Activated naive CD8-positive, alpha-beta T cell treated with anti-CD3 and anti-CD28 coated beads, Interleukin-2, amount 10 ng/mL, durations not matched to agents 7 days and 5 days (primary cell): Measurements from ENCODE around the gene HIRIP3. TPM values are rescaled to one million over a fixed set of nuclear protein-coding genes. Genes with fewer than 3 reads are reported as not detected.
"Not testable (repeated sequence)": the region's sequence is repeated elsewhere in the genome, so short reads cannot be mapped to it uniquely, and the experiment has no call there.

Experiments
- ATAC-seq: fragments of 150-1000 bp; cut with Tn5 transposase; one replicate; pipeline ENCODE4 v1.10.0; 2021; ENCODE audit warnings: low read depth, moderate library complexity
- POLR2A ChIA-PET: fragments of 350-600 bp; sonication (Branson Sonifier 250); formaldehyde crosslinking; loops from one replicate; lab custom pipeline; 2021; ENCODE audit warnings: antibody characterized with exemption; lab: Charles Lee
- DNase-seq: peaks from one replicate; pipeline ENCODE4 v3.0.0; 2021
- H3K27ac Mint-ChIP-seq: one replicate; pipeline ENCODE4 v1.8.0; 2022; ENCODE audit warnings: mild to moderate bottlenecking, mixed read lengths
- H3K27me3 Mint-ChIP-seq: one replicate; pipeline ENCODE4 v1.8.0; 2022; ENCODE audit warnings: mild to moderate bottlenecking, moderate library complexity, mixed read lengths
- H3K36me3 Mint-ChIP-seq: one replicate; pipeline ENCODE4 v1.8.0; 2021; ENCODE audit warnings: mild to moderate bottlenecking, mixed read lengths
- H3K4me1 Mint-ChIP-seq: one replicate; pipeline ENCODE4 v1.8.0; 2021; ENCODE audit warnings: mixed read lengths
- H3K4me3 Mint-ChIP-seq: one replicate; pipeline ENCODE4 v1.8.0; 2022; ENCODE audit warnings: mild to moderate bottlenecking, moderate library complexity, mixed read lengths
- H3K9me3 Mint-ChIP-seq: one replicate; pipeline ENCODE4 v1.8.0; 2021; ENCODE audit warnings: mixed read lengths
- total RNA-seq, 2 experiments: library from RNA; stranded (reverse); gene quantifications; one replicate each; pipeline ENCODE4 v1.2.3, GENCODE V29; 2021

HIRIP3 gene
- total RNA-seq, 2 experiments from 2014 or later: 35.1 to 37.3 TPM

DNA sequence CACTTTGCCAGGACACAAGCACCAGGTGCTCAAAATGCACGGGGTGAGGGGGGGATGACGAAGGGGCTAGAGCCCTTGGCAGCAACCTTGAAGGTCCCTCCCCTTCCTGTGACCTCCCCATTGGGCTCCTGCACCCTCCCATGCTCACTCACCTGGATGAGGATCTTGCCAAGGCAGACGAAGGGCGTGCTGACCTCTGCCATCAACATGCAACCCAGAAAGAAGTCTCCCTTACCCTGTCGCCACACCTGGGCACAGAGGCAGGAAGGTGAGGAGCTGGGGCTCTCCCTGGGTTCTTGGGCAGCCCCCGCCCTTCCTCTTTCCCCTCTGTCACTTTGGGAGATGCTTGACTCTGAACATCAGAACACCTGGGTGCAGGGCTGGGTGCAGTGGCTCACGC is 30.2 kb upstream of the HIRIP3 start:
- POLR2A ChIA-PET: no interaction called here
- Mint-ChIP-seq H3K4me1 (peaks cover 8% of the 10 kb centered on the region), H3K27me3 (peaks cover 35% of the 10 kb centered on the region), H3K36me3 (no peaks in the 10 kb centered on the region), H3K4me3 (no peak overlapping the region), H3K27ac (no peak overlapping the region), H3K9me3 (no peaks in the 10 kb centered on the region)
- ATAC-seq: no peak
- DNase-seq: no peak

- Mint-ChIP-seq H3K9me3 (no peaks in the 10 kb centered on the region), H3K4me1 (peaks cover 9% of the 10 kb centered on the region), H3K4me3 (no peak overlapping the region), H3K27ac (no peak overlapping the region), H3K36me3 (no peaks in the 10 kb centered on the region), H3K27me3 (peaks cover 32% of the 10 kb centered on the region)
- no peak for ATAC-seq
- no peak for DNase-seq
- POLR2A ChIA-PET: no interaction called here
Observed at GRCh38 chr16:30025156-30025555, 29.7 kb upstream of the HIRIP3 start.

GRCh38 chr16:30024451-30024850 is 29.0 kb upstream of the HIRIP3 start:
- no peaks in the 10 kb centered on the region for H3K36me3 Mint-ChIP-seq
- H3K4me1 Mint-ChIP-seq: peaks cover 9% of the 10 kb centered on the region
- ATAC-seq: no peak
- peaks cover 24% of the 10 kb centered on the region for H3K27me3 Mint-ChIP-seq
- DNase-seq: no peak
- POLR2A ChIA-PET: no interaction called here
- H3K9me3 Mint-ChIP-seq: no peaks in the 10 kb centered on the region
- H3K27ac Mint-ChIP-seq: no peak overlapping the region
- no peak overlapping the region for H3K4me3 Mint-ChIP-seq

DNA sequence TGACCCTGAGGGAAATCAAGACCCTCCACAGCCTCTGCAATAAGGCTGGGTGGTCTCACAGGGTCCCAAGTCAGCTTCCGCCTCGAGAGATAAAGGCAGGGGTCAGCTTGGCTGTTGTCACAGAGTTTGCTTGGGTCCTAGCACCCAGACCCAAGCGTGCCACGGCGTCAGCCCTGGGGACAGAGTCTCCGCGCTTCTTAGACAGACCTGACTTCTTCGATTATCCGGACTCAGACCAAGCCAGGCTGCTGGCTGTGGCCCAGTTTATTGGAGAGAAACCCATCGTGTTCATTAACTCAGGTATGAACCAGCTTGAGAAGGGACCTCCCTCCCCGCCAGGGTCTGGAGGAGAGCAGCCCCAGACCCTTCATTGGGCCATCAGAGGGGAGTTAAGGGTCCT is 28.2 kb upstream of the HIRIP3 start:
- H3K27ac Mint-ChIP-seq: no peak overlapping the region
- peaks cover 18% of the 10 kb centered on the region for H3K27me3 Mint-ChIP-seq
- POLR2A ChIA-PET: interaction anchor here (0.5 kb wide), 1 partner anchor 262 kb away, joined by 4 read pairs; no protein-coding TSS in a partner anchor
- H3K4me3 Mint-ChIP-seq: no peak overlapping the region
- DNase-seq (no peak), ATAC-seq (no peak)
- H3K4me1 Mint-ChIP-seq: peaks cover 9% of the 10 kb centered on the region
- no peaks in the 10 kb centered on the region for H3K36me3 Mint-ChIP-seq
- H3K9me3 Mint-ChIP-seq: no peaks in the 10 kb centered on the region

- no peaks in the 10 kb centered on the region for H3K9me3 Mint-ChIP-seq
- POLR2A ChIA-PET: no interaction called here
- no peak for DNase-seq
- H3K27me3 Mint-ChIP-seq: peaks cover 14% of the 10 kb centered on the region
- H3K4me1 Mint-ChIP-seq: peaks cover 9% of the 10 kb centered on the region
- no peak for ATAC-seq
- no peak within 1 kb of the TSS for H3K27ac Mint-ChIP-seq
- no peaks in the 10 kb centered on the region for H3K36me3 Mint-ChIP-seq
- no peak within 1 kb of the TSS for H3K4me3 Mint-ChIP-seq
Observed at GRCh38 chr16:30022887-30023286, 27.5 kb upstream of the HIRIP3 start, which contains the start of gene C16orf92. Gene C16orf92, plus strand, starts transcription at chr16:30023198. Its CDS starts 143 bp downstream, at chr16:30023341.

- ATAC-seq (no peak), DNase-seq (no peak)
- H3K4me3 Mint-ChIP-seq: no peak overlapping the region
- H3K9me3 Mint-ChIP-seq: no peaks in the 10 kb centered on the region
- POLR2A ChIA-PET: no interaction called here
- H3K36me3 Mint-ChIP-seq: no peaks in the 10 kb centered on the region
- peaks cover 5% of the 10 kb centered on the region for H3K27me3 Mint-ChIP-seq
- peaks cover 7% of the 10 kb centered on the region for H3K4me1 Mint-ChIP-seq
- no peak overlapping the region for H3K27ac Mint-ChIP-seq
Observed at GRCh38 chr16:30018731-30019158, 23.3 kb upstream of the HIRIP3 start.

- not testable (repeated sequence) for H3K36me3 Mint-ChIP-seq, H3K27me3 Mint-ChIP-seq, H3K27ac Mint-ChIP-seq, H3K9me3 Mint-ChIP-seq, H3K4me1 Mint-ChIP-seq, ATAC-seq, DNase-seq, H3K4me3 Mint-ChIP-seq
- POLR2A ChIA-PET: interaction anchor here (0.7 kb wide), 2 partner anchors 12 to 198 kb away, joined by 3 to 9 read pairs; partner anchors contain the start of gene MVP
Observed at GRCh38 chr16:30017937-30018336, 22.5 kb upstream of the HIRIP3 start.

DNA sequence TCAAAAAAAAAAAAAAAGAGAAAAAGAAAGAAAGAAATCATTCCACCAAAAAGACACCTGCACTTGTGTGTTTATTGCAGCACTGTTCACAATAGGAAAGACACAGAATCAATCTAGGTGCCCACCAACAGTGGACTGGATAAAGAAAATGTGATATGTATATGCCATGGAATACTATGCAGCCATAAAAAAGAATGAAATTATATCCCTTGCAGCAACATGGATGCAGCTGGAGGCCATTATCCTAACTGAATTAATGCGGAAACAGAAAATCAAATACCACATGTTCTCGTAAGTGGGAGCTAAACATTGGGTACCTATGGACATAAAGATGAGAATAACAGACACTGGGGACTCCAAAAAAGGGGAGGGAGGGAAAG is 21.9 kb upstream of the HIRIP3 start:
- H3K9me3 Mint-ChIP-seq: no peaks in the 10 kb centered on the region
- no peak for ATAC-seq
- POLR2A ChIA-PET: no interaction called here

GRCh38 chr16:30016555-30017276 is 21.3 kb upstream of the HIRIP3 start:
- POLR2A ChIA-PET: no interaction called here
- ATAC-seq: no peak
- H3K9me3 Mint-ChIP-seq: no peaks in the 10 kb centered on the region

More for the DNA sequence above, 21.9 kb upstream of the HIRIP3 start:
- Mint-ChIP-seq H3K36me3 (no peaks in the 10 kb centered on the region), H3K27me3 (peaks cover 14% of the 10 kb centered on the region), H3K27ac (no peak overlapping the region), H3K4me1 (peaks cover 7% of the 10 kb centered on the region), H3K4me3 (no peak overlapping the region)
- no peak for DNase-seq

DNA sequence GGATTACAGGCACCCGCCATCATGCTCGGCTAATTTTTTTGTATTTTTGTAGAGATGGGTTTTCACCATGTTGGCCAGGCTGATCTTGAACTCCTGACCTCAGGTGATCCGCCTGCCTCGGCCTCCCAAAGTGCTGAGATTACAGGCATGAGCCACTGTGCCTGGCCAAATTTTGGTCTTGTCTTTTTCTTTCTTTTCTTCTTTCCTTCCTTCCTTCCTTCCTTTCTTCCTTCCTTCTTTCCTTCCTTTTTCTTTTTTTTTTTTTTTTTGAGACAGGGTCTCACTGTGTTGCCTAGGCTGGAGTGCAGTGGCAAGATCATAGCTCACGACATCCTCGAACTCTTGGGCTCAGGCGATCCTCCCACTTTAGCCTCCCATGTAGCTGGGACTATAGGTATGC is 20.0 kb upstream of the HIRIP3 start:
- H3K4me1 Mint-ChIP-seq, H3K36me3 Mint-ChIP-seq, H3K4me3 Mint-ChIP-seq, ATAC-seq, H3K27ac Mint-ChIP-seq, POLR2A ChIA-PET, H3K9me3 Mint-ChIP-seq, DNase-seq: not testable (repeated sequence)
- peaks cover 27% of the 10 kb centered on the region for H3K27me3 Mint-ChIP-seq

More at GRCh38 chr16:30016555-30017276, 21.3 kb upstream of the HIRIP3 start:
- no peaks in the 10 kb centered on the region for H3K36me3 Mint-ChIP-seq
- no peak overlapping the region for H3K4me3 Mint-ChIP-seq
- peaks cover 20% of the 10 kb centered on the region for H3K27me3 Mint-ChIP-seq
- H3K4me1 Mint-ChIP-seq: peaks cover 10% of the 10 kb centered on the region
- no peak overlapping the region for H3K27ac Mint-ChIP-seq
- no peak for DNase-seq

DNA sequence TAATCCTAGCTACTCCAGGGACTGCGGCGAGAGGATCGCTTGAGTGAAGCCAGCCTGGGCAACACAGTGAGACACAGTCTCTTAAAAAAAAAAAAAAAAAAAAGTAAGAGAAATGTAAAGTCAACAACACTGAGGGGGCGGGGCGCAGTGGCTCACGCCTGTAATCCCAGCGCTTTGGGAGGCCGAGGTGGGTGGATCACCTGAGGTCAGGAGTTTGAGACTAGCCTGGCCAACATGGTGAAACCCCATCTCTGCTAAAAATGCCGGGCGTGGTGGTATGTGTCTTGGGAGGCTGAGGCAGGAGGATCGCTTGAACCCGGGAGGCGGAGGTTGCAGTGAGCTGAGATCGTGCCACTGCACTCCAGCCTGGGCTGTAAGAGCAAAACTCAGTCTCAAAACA is 17.2 kb upstream of the HIRIP3 start:
- not testable (repeated sequence) for H3K9me3 Mint-ChIP-seq, H3K4me1 Mint-ChIP-seq, ATAC-seq, H3K4me3 Mint-ChIP-seq, H3K27ac Mint-ChIP-seq, H3K36me3 Mint-ChIP-seq, DNase-seq
- peaks cover 34% of the 10 kb centered on the region for H3K27me3 Mint-ChIP-seq
- POLR2A ChIA-PET: interaction anchor here (0.7 to 1.2 kb wide), 2 partner anchors 15 to 312 kb away, joined by 3 to 4 read pairs; no protein-coding TSS in a partner anchor

- peaks cover 34% of the 10 kb centered on the region for H3K27me3 Mint-ChIP-seq
- H3K4me1 Mint-ChIP-seq: peaks cover 3% of the 10 kb centered on the region
- POLR2A ChIA-PET: no interaction called here
Observed at GRCh38 chr16:30011714-30012504, 16.5 kb upstream of the HIRIP3 start.

DNA sequence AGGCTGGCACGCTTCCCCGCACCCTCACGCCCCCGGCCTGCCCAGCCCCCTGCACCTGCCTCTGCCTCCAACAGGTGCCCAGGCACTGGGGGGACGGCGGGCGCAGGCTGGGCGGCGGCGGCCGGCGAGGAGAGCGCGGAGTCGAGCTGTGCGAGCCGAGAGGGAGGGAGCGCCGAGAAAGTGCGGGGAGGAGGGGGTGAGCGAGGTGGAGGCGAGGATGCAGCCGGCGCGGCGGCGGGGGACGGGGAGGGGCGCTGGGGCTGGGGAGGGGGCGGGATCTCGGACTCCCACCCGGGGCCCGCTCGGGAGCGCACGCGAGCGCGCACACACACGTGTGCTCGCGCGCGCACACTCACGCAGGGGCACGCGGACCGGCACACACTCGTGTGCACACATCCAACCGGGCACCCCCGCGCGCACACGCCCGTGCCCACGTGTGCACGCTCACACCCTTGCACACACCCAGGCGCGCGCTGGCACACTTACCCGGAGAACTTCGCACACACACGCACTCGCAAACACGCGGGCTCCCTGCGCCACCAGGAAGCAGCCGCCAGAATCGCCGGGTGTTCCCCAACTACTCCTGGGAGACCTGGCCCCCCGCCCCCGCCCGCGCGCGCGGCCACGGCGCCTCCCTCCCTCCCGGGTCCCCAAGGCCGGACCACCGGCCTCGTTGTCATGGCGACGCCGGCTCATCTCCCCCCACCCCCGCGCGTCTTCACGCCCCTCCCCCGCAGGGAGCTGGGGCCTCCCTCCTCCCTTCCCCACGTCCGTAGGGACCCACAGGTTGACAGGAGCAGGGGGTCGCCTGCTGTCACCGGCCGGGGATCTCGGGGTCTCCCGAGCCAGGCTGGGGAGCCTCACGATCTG is 15.7 kb upstream of the HIRIP3 start, which contains the start of gene DOC2A:
DOC2A (minus strand) TSS at position 184 of the 870 bp plus-strand sequence. CDS start 805 bp downstream, outside the sequence.
- Mint-ChIP-seq H3K27ac (no peak within 1 kb of the TSS), H3K36me3 (no peaks in the 10 kb centered on the region), H3K4me3 (peak within 1 kb of the TSS; percentile 87), H3K27me3 (peaks cover 34% of the 10 kb centered on the region), H3K9me3 (no peaks in the 10 kb centered on the region), H3K4me1 (peaks cover 3% of the 10 kb centered on the region)
- peak; percentile 48 for ATAC-seq
- POLR2A ChIA-PET: interaction anchor here (1.5 kb wide), 1 partner anchor 85 kb away, joined by 3 read pairs; the partner anchor contains the start of gene KCTD13
- DNase-seq: peak; percentile 54

More at GRCh38 chr16:30011714-30012504, 16.5 kb upstream of the HIRIP3 start:
- Mint-ChIP-seq H3K4me3 (peak overlapping the region; percentile 87), H3K9me3 (no peaks in the 10 kb centered on the region), H3K27ac (peak overlapping the region; percentile 68), H3K36me3 (no peaks in the 10 kb centered on the region)
- no peak for ATAC-seq
- no peak for DNase-seq
